HCT116 (cell line): Measurements from ENCODE around the gene NKTR. TPM values are rescaled to one million over a fixed set of nuclear protein-coding genes. Genes with fewer than 3 reads are reported as not detected.

ENCODE experiments used
- ATAC-seq: fragments of 200-7000 bp; cut with Tn5 transposase; 2 replicates; pipeline ENCODE4 v1.9.1; 2020; ENCODE audit warnings: mild to moderate bottlenecking, moderate library complexity
- BruUV-seq: library from RNA; stranded (reverse); fragments of 400-500 nt; replicated peaks from 2 replicates; lab custom pipeline; 2021; lab: Mats Ljungman, UMichigan
- CTCF ChIA-PET: fragments of 300-600 bp; sonication (Branson Sonifier 250); formaldehyde crosslinking; loops from one replicate; lab custom pipeline; 2021; ENCODE audit warnings: antibody characterized with exemption; lab: Charles Lee
- POLR2A ChIA-PET: fragments of 300-600, 350-600 bp; sonication (Branson Sonifier 250); formaldehyde crosslinking; loops from one replicate; lab custom pipeline; 2021; ENCODE audit warnings: antibody characterized with exemption; lab: Charles Lee
- RAD21 ChIA-PET, 2 experiments: fragments of 300-600 bp; sonication (Branson Sonifier 250); formaldehyde crosslinking; loops; one replicate each; lab custom pipeline; 2023; ENCODE audit warnings: low total read pairs in 2 of 2; ENCODE audit not compliant: uncharacterized antibody in 2 of 2, unreplicated experiment in 2 of 2, low non-redundant PET in 1 of 2; lab: Charles Lee
- DNase-seq: peaks from one replicate; pipeline ENCODE4 v3.0.0-alpha.2; 2010; ENCODE audit warnings: low read depth, low spot score
- H2AFZ ChIP-seq: fragments of 200-600 bp; shearing (Covaris generic), sonication (generic); 2 replicates; pipeline ENCODE4 v1.6.1; 2017; ENCODE audit warnings: low read depth, mixed run types, mixed read lengths, antibody characterized with exemption, low read length; ENCODE audit not compliant: poor library complexity, severe bottlenecking
- H3K27ac ChIP-seq: 2 replicates; pipeline ENCODE4 v1.5.1; 2012; ENCODE audit warnings: low read depth, low read length
- H3K27me3 ChIP-seq: fragments of 200-600 bp; sonication (generic); 2 replicates; pipeline ENCODE4 v1.6.1; 2016; ENCODE audit warnings: mixed run types, low read length, mixed read lengths; ENCODE audit not compliant: insufficient read depth
- H3K36me3 ChIP-seq, 2 experiments: fragments of 200-500 bp in 1 of 2; fragments of 200-600 bp in 1 of 2; sonication (Bioruptor generic) in 1 of 2; sonication (generic) in 1 of 2; 2 replicates each; pipeline versions ENCODE4 v1.5.1 to v1.6.1; 2014 to 2016; ENCODE audit warnings: low read length in 2 of 2, inconsistent platforms in 1 of 2, mixed read lengths in 1 of 2, mixed run types in 1 of 2; ENCODE audit not compliant: insufficient read depth in 2 of 2, control insufficient read depth in 1 of 2
- H3K4me1 ChIP-seq, 2 experiments: fragments of 200-600 bp in 1 of 2; sonication (generic) in 1 of 2; 2 replicates each; pipeline versions ENCODE4 v1.5.1 to v1.6.1; 2012 to 2017; ENCODE audit warnings: low read length in 2 of 2, inconsistent platforms in 1 of 2, mild to moderate bottlenecking in 1 of 2, mixed read lengths in 1 of 2, mixed run types in 1 of 2, moderate library complexity in 1 of 2; ENCODE audit not compliant: insufficient read depth in 2 of 2, control insufficient read depth in 1 of 2
- H3K4me2 ChIP-seq: fragments of 200-600 bp; sonication (generic); 2 replicates; pipeline ENCODE4 v1.6.1; 2017; ENCODE audit warnings: mixed run types, low read length, mixed read lengths
- H3K4me3 ChIP-seq, 2 experiments: fragments of 200-600 bp in 1 of 2; sonication (generic) in 1 of 2; replicated peaks in 1 of 2; 2 replicates each; pipeline ENCODE4 v1.5.1; 2011 to 2016; ENCODE audit warnings: low read length in 2 of 2, control low read depth in 1 of 2, low read depth in 1 of 2, mild to moderate bottlenecking in 1 of 2, mixed read lengths in 1 of 2, mixed run types in 1 of 2
- H3K79me2 ChIP-seq: fragments of 200-600 bp; sonication (generic); 2 replicates; pipeline ENCODE4 v1.6.1; 2017; ENCODE audit warnings: mild to moderate bottlenecking, mixed run types, low read length, moderate library complexity, mixed read lengths; ENCODE audit not compliant: insufficient read depth
- H3K9ac ChIP-seq: fragments of 200-600 bp; sonication (generic); 2 replicates; pipeline ENCODE4 v1.6.1; 2016; ENCODE audit warnings: low read length, mixed read lengths
- H3K9me2 ChIP-seq: fragments of 200-600 bp; sonication (generic), shearing (Covaris generic); 2 replicates; pipeline ENCODE4 v1.6.1; 2017; ENCODE audit warnings: mixed run types, mild to moderate bottlenecking, moderate library complexity; ENCODE audit not compliant: insufficient read depth
- H3K9me3 ChIP-seq, 2 experiments: fragments of 200-500 bp in 1 of 2; fragments of 200-600 bp in 1 of 2; sonication (Bioruptor generic) in 1 of 2; sonication (generic) in 1 of 2; 2 replicates each; pipeline ENCODE4 v1.6.1; 2014 to 2017; ENCODE audit warnings: low read length in 2 of 2, mixed read lengths in 2 of 2, inconsistent platforms in 1 of 2, low read depth in 1 of 2, mild to moderate bottlenecking in 1 of 2, mixed run types in 1 of 2, moderate library complexity in 1 of 2; ENCODE audit not compliant: control insufficient read depth in 1 of 2, insufficient read depth in 1 of 2
- H4K20me1 ChIP-seq: fragments of 200-600 bp; sonication (generic), shearing (Covaris generic); 2 replicates; pipeline ENCODE4 v1.6.1; 2017; ENCODE audit warnings: mixed run types, mild to moderate bottlenecking, moderate library complexity; ENCODE audit not compliant: insufficient read depth
- CBX3 ChIP-seq: IDR thresholded peaks from 2 replicates; pipeline ENCODE4 v1.6.1; 2012; ENCODE audit warnings: low read depth
- CEBPB ChIP-seq: IDR thresholded peaks from 2 replicates; pipeline ENCODE4 v1.6.1; 2012; ENCODE audit warnings: low read depth
- EGR1 ChIP-seq: IDR thresholded peaks from 2 replicates; pipeline ENCODE4 v1.6.1; 2012; ENCODE audit warnings: low read depth
- ELF1 ChIP-seq: IDR thresholded peaks from 2 replicates; pipeline ENCODE4 v1.6.1; 2012; ENCODE audit warnings: low read depth, borderline replicate concordance
- EZH2phosphoT487 ChIP-seq: fragments of 200-600 bp; IDR thresholded peaks from 2 replicates; pipeline ENCODE4 v1.6.1; 2018; ENCODE audit warnings: antibody characterized with exemption, borderline replicate concordance
- JUND ChIP-seq: IDR thresholded peaks from 2 replicates; pipeline ENCODE4 v1.6.1; 2012
- POLR2A ChIP-seq: IDR thresholded peaks from 2 replicates; pipeline ENCODE4 v1.7.0; 2011; ENCODE audit warnings: borderline replicate concordance; ENCODE audit not compliant: insufficient read depth, insufficient read length; ENCODE audit errors: extremely low read depth
- POLR2AphosphoS5 ChIP-seq: IDR thresholded peaks from 2 replicates; pipeline ENCODE4 v1.6.1; 2011; ENCODE audit warnings: mild to moderate bottlenecking, low read depth, low read length, moderate library complexity
- RAD21 ChIP-seq: IDR thresholded peaks from 2 replicates; pipeline ENCODE4 v1.6.1; 2012; ENCODE audit warnings: low read depth, mild to moderate bottlenecking
- SIN3A ChIP-seq: IDR thresholded peaks from 2 replicates; pipeline ENCODE4 v1.6.1; 2012; ENCODE audit warnings: low read depth
- SP1 ChIP-seq: IDR thresholded peaks from 2 replicates; pipeline ENCODE4 v1.6.1; 2012; ENCODE audit warnings: low read depth
- TCF7L2 ChIP-seq: IDR thresholded peaks from 2 replicates; pipeline ENCODE4 v1.7.0; 2011; ENCODE audit warnings: borderline replicate concordance, inconsistent platforms; ENCODE audit not compliant: insufficient read depth, insufficient read length; ENCODE audit errors: extremely low read depth
- YY1 ChIP-seq: IDR thresholded peaks from 2 replicates; pipeline ENCODE4 v1.6.1; 2011; ENCODE audit warnings: low read length, low read depth, moderate library complexity, mild to moderate bottlenecking; ENCODE audit not compliant: insufficient replicate concordance; ENCODE audit errors: extremely low read depth
- intact Hi-C: fragments of 100-400 bp; cut with micrococcal nuclease; formaldehyde crosslinking; loops from 2 replicates; pipeline ENCODE4 v1.10.0; 2022
- total RNA-seq: library from RNA; stranded (reverse); gene quantifications from one replicate; pipeline ENCODE4 v1.2.1, GENCODE V29; 2021; ENCODE audit not compliant: unreplicated experiment
- TF ChIP-seq, protein P1 (sequence below): IDR thresholded peaks from 2 replicates; pipeline ENCODE4 v1.6.1; 2011; ENCODE audit warnings: mild to moderate bottlenecking, low read length, moderate library complexity; ENCODE audit not compliant: insufficient replicate concordance; ENCODE audit errors: extremely low read depth
- TF ChIP-seq, protein P2 (sequence below): IDR thresholded peaks from 2 replicates; pipeline ENCODE4 v1.6.1; 2012

The NKTR gene
- total RNA-seq, 1 experiment from 2014 or later: 59.7 TPM

DNA sequence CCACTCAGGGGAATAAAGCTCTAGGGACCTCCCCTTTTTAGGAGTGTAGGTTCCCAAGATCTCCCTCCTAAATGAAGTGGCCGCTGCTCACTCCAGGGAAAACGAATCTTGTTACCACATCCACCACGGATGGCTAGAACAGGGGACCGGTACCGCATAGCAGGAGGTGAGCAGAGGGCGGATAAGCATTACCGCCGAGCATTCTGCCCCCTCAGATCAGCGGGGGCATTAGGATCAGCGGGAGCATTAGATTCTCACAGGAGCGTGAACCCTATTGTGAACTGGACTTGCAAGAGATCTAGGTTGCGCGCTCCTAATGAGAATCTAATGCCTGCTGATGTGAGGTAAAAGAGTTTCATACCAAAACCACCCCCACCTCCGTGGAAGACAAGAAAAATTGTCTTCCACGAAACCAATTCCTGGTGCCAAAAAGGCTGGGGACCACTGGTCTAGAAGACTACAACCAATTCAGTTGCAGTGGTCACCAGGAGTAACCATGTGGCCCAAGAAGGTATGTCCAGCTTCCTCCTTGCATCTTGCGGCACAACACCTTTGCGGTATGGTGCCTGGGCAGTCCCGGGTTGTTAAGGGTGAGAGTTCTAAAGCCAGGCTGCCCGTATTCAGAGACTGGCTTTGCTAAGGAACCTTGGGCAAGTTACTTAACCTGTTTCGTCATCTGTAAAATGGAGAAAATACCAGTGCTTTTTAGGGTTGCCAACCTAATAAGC, 10.9 kb upstream of the NKTR start:
- ChIA-PET CTCF (no interaction called here), POLR2A (interaction anchor here (2.3 to 2.4 kb wide), 2 partner anchors 8 to 11 kb away, joined by 15 to 16 read pairs; partner anchors contain the start of genes NKTR and SEC22C), RAD21 (no interaction called here)
- intact Hi-C loops: loop anchor here (1.0 kb wide), 1 partner anchor 7 kb away; no protein-coding TSS in a partner anchor
- Histone ChIP-seq H3K27me3 (no peaks in the 10 kb centered on the region), H3K9ac (peak overlapping the region; percentile 49), H3K79me2 (peaks cover 21% of the 10 kb centered on the region), H3K4me3 (peak overlapping the region in 1 of 2 experiments; percentile 72; a peak in 3 of 4 replicates), H3K9me2 (no peaks in the 10 kb centered on the region), H4K20me1 (no peaks in the 10 kb centered on the region), H3K36me3 (peaks cover 0 to 5% of the 10 kb centered on the region in 2 experiments; a peak in 1 of 4 replicates), H3K4me1 (peaks cover 9 to 16% of the 10 kb centered on the region in 2 experiments), H2AFZ (no peak overlapping the region), H3K27ac (peak overlapping the region; percentile 68), H3K9me3 (no peaks in the 10 kb centered on the region), H3K4me2 (peak overlapping the region; percentile 93)
- ATAC-seq: no peak
- no TSS peak for BruUV-seq
- DNase-seq: no peak
- TF ChIP-seq EGR1 (no peak), SIN3A (no peak), CBX3 (no peak), POLR2A (no peak)

DNA sequence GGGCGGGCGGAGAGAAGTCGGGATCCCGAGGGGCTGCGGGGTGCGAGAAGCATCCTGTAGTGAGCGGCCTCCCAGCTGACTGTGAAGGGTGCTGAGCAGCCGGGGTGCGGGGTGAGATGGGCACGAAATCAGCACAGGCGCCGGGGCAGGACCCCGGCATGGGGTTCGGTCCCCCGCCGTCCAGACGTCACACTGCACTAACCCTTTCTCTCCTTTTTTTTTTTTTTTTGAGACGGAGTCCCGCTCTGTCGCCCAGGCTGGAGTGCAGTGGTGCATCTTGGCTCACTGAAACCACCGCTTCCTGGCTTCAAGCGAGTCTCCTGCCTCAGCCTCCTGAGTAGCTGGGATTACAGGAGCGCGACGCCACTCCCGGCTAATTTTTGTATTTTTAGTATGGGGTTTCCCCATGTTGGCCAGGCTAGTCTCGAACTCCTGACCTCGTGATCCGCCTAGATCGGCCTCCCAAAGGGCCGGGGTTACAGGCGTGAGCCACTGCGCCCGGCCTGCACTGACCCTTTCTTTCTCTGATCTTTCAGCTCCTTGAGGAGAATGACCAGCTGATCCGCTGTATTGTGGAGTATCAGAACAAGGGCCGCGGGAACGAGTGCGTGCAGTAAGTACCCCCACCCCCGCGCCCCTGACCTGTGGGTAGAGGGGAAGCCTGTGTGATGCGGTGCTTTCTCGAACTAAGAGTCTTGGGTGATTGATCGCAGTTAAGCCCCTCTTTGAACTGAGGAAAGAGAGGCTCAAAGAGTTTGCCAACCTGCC, 9.3 kb upstream of the NKTR start:
- H2AFZ ChIP-seq: no peak overlapping the region
- CTCF ChIA-PET: interaction anchor here (0.9 to 1.0 kb wide), 2 partner anchors 9 to 22 kb away, joined by 4 to 6 read pairs; partner anchors contain the start of gene NKTR
- H4K20me1 ChIP-seq: no peaks in the 10 kb centered on the region
- peaks cover 26% of the 10 kb centered on the region for H3K79me2 ChIP-seq
- peak overlapping the region; percentile 72 to 81 for H3K4me3 ChIP-seq
- DNase-seq (no peak), ATAC-seq (no peak; the same call in 1 of the 2 replicates)
- H3K27me3 ChIP-seq: no peaks in the 10 kb centered on the region
- H3K9me3 ChIP-seq: no peaks in the 10 kb centered on the region
- peaks cover 8 to 12% of the 10 kb centered on the region in 2 experiments; a peak in 3 of 4 replicates for H3K36me3 ChIP-seq
- H3K4me2 ChIP-seq: peak overlapping the region; percentile 93
- H3K4me1 ChIP-seq: peaks cover 9 to 16% of the 10 kb centered on the region in 2 experiments
- peak overlapping the region; percentile 29; the same call in 1 of the 2 replicates for H3K27ac ChIP-seq
- intact Hi-C loops: loop anchor here (1.0 kb wide), 1 partner anchor 9 kb away; no protein-coding TSS in a partner anchor
- RAD21 ChIA-PET: interaction anchor here in 1 of 2 experiments (0.8 kb wide), 1 partner anchor 9 kb away, joined by 3 read pairs; the partner anchor contains the start of gene SEC22C
- peak overlapping the region; percentile 81 for H3K9ac ChIP-seq
- POLR2A ChIA-PET: interaction anchor here (0.9 to 2.4 kb wide), 3 partner anchors 9 to 60 kb away, joined by 3 to 16 read pairs (median 15); partner anchors contain the start of genes NKTR and SEC22C
- no TSS peak for BruUV-seq
- no peaks in the 10 kb centered on the region for H3K9me2 ChIP-seq
- TF ChIP-seq SP1: no peak
- TF ChIP-seq, protein P1, sequence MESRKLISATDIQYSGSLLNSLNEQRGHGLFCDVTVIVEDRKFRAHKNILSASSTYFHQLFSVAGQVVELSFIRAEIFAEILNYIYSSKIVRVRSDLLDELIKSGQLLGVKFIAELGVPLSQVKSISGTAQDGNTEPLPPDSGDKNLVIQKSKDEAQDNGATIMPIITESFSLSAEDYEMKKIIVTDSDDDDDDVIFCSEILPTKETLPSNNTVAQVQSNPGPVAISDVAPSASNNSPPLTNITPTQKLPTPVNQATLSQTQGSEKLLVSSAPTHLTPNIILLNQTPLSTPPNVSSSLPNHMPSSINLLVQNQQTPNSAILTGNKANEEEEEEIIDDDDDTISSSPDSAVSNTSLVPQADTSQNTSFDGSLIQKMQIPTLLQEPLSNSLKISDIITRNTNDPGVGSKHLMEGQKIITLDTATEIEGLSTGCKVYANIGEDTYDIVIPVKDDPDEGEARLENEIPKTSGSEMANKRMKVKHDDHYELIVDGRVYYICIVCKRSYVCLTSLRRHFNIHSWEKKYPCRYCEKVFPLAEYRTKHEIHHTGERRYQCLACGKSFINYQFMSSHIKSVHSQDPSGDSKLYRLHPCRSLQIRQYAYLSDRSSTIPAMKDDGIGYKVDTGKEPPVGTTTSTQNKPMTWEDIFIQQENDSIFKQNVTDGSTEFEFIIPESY: no peak
- no peak for TF ChIP-seq ELF1
- no peak for TF ChIP-seq CEBPB
- no peak for TF ChIP-seq POLR2AphosphoS5
- no peak for TF ChIP-seq JUND
- no peak for TF ChIP-seq YY1
- no peak for TF ChIP-seq TCF7L2
- no peak for TF ChIP-seq EZH2phosphoT487
- no peak for TF ChIP-seq POLR2A
- TF ChIP-seq, protein P2, sequence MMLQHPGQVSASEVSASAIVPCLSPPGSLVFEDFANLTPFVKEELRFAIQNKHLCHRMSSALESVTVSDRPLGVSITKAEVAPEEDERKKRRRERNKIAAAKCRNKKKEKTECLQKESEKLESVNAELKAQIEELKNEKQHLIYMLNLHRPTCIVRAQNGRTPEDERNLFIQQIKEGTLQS: no peak
- no peak for TF ChIP-seq RAD21
- no peak for TF ChIP-seq SIN3A
- TF ChIP-seq EGR1: no peak
